WERI-Rb-1 (cell line): ENCODE data around the gene PTPRT.

ENCODE experiments used
- DNase-seq: peaks from one replicate; pipeline ENCODE4 v3.0.0-alpha.2; 2020
- H3K27ac ChIP-seq: fragments of 250-450 bp; sonication (Bioruptor Pico); 2 replicates; pipeline ENCODE4 v1.5.1; 2020; ENCODE audit warnings: mild to moderate bottlenecking, moderate library complexity
- H3K27me3 ChIP-seq: fragments of 250-450 bp; sonication (Bioruptor Pico); 2 replicates; pipeline ENCODE4 v1.5.1; 2021; ENCODE audit warnings: mild to moderate bottlenecking, low read depth, moderate library complexity; ENCODE audit not compliant: insufficient read depth, severe bottlenecking
- H3K36me3 ChIP-seq: fragments of 250-450 bp; sonication (Bioruptor Pico); 2 replicates; pipeline ENCODE4 v1.5.1; 2020; ENCODE audit warnings: mild to moderate bottlenecking, moderate library complexity
- H3K4me3 ChIP-seq: 2 replicates; pipeline ENCODE4 v1.5.1; 2011; ENCODE audit warnings: low read depth, mild to moderate bottlenecking, control low read depth, low read length
- H3K9me3 ChIP-seq: fragments of 250-450 bp; sonication (Bioruptor Pico); 2 replicates; pipeline ENCODE4 v1.5.1; 2021; ENCODE audit warnings: mild to moderate bottlenecking, moderate library complexity; ENCODE audit not compliant: severe bottlenecking
- CTCF ChIP-seq: IDR thresholded peaks from 2 replicates; pipeline ENCODE4 v1.5.1; 2011; ENCODE audit warnings: low read depth, mild to moderate bottlenecking, control low read depth, inconsistent platforms, low read length

The PTPRT gene

GRCh38 chr20:43102394-43102793 is 87.3 kb downstream of the PTPRT start:
- Histone ChIP-seq H3K9me3 (no peaks in the 10 kb centered on the region), H3K27me3 (no peaks in the 10 kb centered on the region), H3K36me3 (no peaks in the 10 kb centered on the region), H3K4me3 (no peak overlapping the region), H3K27ac (no peak overlapping the region)
- peak; percentile 68 for TF ChIP-seq CTCF
- DNase-seq: peak; percentile 70

- H3K4me3 ChIP-seq: no peak overlapping the region
- H3K36me3 ChIP-seq: no peaks in the 10 kb centered on the region
- no peaks in the 10 kb centered on the region for H3K27me3 ChIP-seq
- peak overlapping the region; percentile 26; the same call in 1 of the 2 replicates for H3K27ac ChIP-seq
- no peak for DNase-seq
- TF ChIP-seq CTCF: no peak
- H3K9me3 ChIP-seq: peaks cover 5% of the 10 kb centered on the region
Measured at GRCh38 chr20:43096931-43097260, 92.8 kb downstream of the PTPRT start.

- Histone ChIP-seq H3K9me3 (peaks cover 5% of the 10 kb centered on the region), H3K4me3 (no peak overlapping the region), H3K27me3 (no peaks in the 10 kb centered on the region), H3K36me3 (no peaks in the 10 kb centered on the region), H3K27ac (peak overlapping the region; percentile 26; the same call in 1 of the 2 replicates)
- peak; percentile 34 for DNase-seq
- TF ChIP-seq CTCF: no peak
Measured at GRCh38 chr20:43096126-43096930, 93.4 kb downstream of the PTPRT start.

GRCh38 chr20:43095034-43095433 is 94.7 kb downstream of the PTPRT start:
- TF ChIP-seq CTCF: no peak
- Histone ChIP-seq H3K4me3 (no peak overlapping the region), H3K36me3 (no peaks in the 10 kb centered on the region), H3K9me3 (peaks cover 5% of the 10 kb centered on the region), H3K27me3 (no peaks in the 10 kb centered on the region), H3K27ac (no peak overlapping the region)
- DNase-seq: no peak

GRCh38 chr20:43092386-43093088 is 97.2 kb downstream of the PTPRT start:
- no peaks in the 10 kb centered on the region for H3K36me3 ChIP-seq
- no peak for TF ChIP-seq CTCF
- no peak overlapping the region for H3K27ac ChIP-seq
- peaks cover 5% of the 10 kb centered on the region for H3K9me3 ChIP-seq
- H3K4me3 ChIP-seq: no peak overlapping the region
- H3K27me3 ChIP-seq: no peaks in the 10 kb centered on the region
- no peak for DNase-seq
